Colonic mucosa (tissue), 4 donors: ENCODE results near the gene ZNF648. TPM values are rescaled to one million over a fixed set of nuclear protein-coding genes. Genes with fewer than 3 reads are reported as not detected.
A peak's percentile ranks its signal among the peaks of the same experiment; 100 is the strongest.

Source experiments
- DNase-seq: peaks from one replicate; pipeline ENCODE4 v3.0.0-alpha.2; 2020
- H3K27ac ChIP-seq: fragments of 200-600 bp; one replicate; pipeline ENCODE4 v1.8.0; 2021
- H3K27me3 ChIP-seq: fragments of 200-600 bp; one replicate; pipeline ENCODE4 v1.8.0; 2021
- H3K36me3 ChIP-seq: fragments of 200-600 bp; one replicate; pipeline ENCODE4 v1.8.0; 2021
- H3K4me1 ChIP-seq: fragments of 200-600 bp; one replicate; pipeline ENCODE4 v1.8.0; 2021; ENCODE audit warnings: mild to moderate bottlenecking
- H3K4me3 ChIP-seq: fragments of 200-600 bp; one replicate; pipeline ENCODE4 v1.8.0; 2021
- H3K9ac ChIP-seq, 2 donors: one replicate each; pipeline ENCODE4 v1.7.0; 2013; ENCODE audit warnings: control low read depth in 2 of 2, low read depth in 2 of 2, low read length in 2 of 2
- H3K9me3 ChIP-seq: fragments of 200-600 bp; one replicate; pipeline ENCODE4 v1.8.0; 2021
- intact Hi-C: fragments of 100-400 bp; cut with DNase I; formaldehyde crosslinking; loops from one replicate; pipeline ENCODE4 v1.14.1; 2022
- total RNA-seq, 2 donors: library from RNA; stranded (reverse); fragmentation: NEBNext Ultra II Directional in 1 of 2; extraction: Animal tissue kit (Norgen Biotek cat#: 25700) in 1 of 2; gene quantifications; one replicate each; pipeline ENCODE4 v1.2.1, GENCODE V29; 2021
- TF ChIP-seq, protein P1 (sequence below): fragments of 200-600 bp; IDR thresholded peaks from one replicate; pipeline ENCODE4 v1.8.0; 2022; ENCODE audit warnings: antibody characterized with exemption, mild to moderate bottlenecking
- donor health status: healthy.
- donor health status: DM: no; HTN: no; CAD: no.
- donor health status: DM: no; HTN: no; CAD: no.

The ZNF648 gene
- total RNA-seq, 2 donors from 2014 or later, result 0.07 TPM; not detected in 1

DNA sequence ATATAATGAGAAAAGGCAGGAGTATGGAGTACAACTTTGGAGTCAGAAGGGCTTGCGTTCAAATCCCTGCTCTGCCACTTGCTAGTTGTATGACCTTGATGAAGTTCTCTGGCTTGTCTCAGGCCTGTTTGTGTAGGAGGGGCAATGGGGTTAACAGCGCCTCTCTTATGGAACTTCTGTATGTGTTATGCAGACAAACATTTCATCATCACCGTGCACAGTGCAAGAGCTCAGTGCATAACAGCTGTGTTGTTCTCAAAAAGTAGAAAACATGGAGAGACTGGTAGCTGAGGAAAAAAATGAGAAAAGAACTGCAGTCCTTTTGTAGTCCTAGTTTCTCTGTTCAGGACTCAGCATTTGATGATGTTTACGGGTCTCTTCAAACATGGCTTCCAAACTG lies 10.4 kb upstream of the ZNF648 start:
- H3K4me3 ChIP-seq, result no peak overlapping the region
- no peak for DNase-seq
- H3K4me1 ChIP-seq, result no peaks in the 10 kb centered on the region
- H3K36me3 ChIP-seq, result no peaks in the 10 kb centered on the region
- H3K27me3 ChIP-seq, result no peaks in the 10 kb centered on the region
- intact Hi-C loops, result no loop called here
- H3K9ac ChIP-seq, result no peak overlapping the region
- TF ChIP-seq, protein P1, sequence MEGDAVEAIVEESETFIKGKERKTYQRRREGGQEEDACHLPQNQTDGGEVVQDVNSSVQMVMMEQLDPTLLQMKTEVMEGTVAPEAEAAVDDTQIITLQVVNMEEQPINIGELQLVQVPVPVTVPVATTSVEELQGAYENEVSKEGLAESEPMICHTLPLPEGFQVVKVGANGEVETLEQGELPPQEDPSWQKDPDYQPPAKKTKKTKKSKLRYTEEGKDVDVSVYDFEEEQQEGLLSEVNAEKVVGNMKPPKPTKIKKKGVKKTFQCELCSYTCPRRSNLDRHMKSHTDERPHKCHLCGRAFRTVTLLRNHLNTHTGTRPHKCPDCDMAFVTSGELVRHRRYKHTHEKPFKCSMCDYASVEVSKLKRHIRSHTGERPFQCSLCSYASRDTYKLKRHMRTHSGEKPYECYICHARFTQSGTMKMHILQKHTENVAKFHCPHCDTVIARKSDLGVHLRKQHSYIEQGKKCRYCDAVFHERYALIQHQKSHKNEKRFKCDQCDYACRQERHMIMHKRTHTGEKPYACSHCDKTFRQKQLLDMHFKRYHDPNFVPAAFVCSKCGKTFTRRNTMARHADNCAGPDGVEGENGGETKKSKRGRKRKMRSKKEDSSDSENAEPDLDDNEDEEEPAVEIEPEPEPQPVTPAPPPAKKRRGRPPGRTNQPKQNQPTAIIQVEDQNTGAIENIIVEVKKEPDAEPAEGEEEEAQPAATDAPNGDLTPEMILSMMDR, result no peak
- no peaks in the 10 kb centered on the region for H3K9me3 ChIP-seq
- H3K27ac ChIP-seq, result no peak overlapping the region

DNA sequence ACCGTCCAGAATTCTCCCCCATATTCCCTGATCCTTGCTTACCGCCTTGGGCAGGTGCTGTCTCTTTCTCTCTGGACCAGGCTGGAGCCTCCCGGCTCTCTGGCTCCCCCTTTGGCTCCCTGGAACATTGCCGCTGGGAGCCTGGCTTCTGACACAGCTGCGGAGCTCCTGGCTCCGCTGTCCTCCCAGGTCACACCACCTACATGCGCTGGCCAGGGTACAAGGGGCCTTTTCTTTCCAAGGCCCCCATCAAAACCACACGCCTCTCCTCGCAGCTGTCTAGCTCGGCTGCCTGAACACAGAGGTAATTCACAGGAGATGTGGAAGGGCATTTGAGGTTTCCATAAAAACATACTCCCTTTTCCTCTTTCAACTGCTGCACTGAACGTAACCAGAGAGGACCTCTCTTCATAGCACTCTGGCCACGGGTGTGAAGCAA lies 7.5 kb upstream of the ZNF648 start:
- H3K4me3 ChIP-seq, result no peak overlapping the region
- no peaks in the 10 kb centered on the region for H3K4me1 ChIP-seq
- no peak overlapping the region for H3K27ac ChIP-seq
- intact Hi-C loops, result no loop called here
- TF ChIP-seq, protein P1, result peak; percentile 70
- DNase-seq, result peak; percentile 67
- no peaks in the 10 kb centered on the region for H3K27me3 ChIP-seq
- no peaks in the 10 kb centered on the region for H3K36me3 ChIP-seq
- H3K9me3 ChIP-seq, result no peaks in the 10 kb centered on the region
- no peak overlapping the region for H3K9ac ChIP-seq

DNA sequence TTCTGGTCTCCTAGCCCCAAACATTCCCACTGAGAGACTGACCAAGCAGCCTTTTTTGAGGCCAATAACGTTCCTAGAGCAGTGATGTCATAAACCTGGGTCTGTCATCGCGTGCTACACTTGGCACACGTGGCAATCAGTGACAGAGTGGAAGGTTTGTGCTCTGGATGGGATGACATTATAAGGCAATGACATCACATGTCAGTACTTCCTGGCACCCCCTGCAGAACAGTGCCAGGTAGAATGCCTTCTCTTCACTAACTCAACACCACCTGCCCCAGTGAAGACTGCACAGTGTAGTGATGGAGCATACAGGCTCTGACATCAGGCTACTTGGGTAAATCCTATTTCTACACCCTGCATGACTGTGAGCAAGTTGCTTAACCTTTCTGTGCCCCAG lies 5.4 kb upstream of the ZNF648 start:
- TF ChIP-seq, protein P1, result no peak
- H3K36me3 ChIP-seq, result no peaks in the 10 kb centered on the region
- H3K4me3 ChIP-seq, result no peak overlapping the region
- no peak overlapping the region for H3K9ac ChIP-seq
- H3K9me3 ChIP-seq, result no peaks in the 10 kb centered on the region
- no peaks in the 10 kb centered on the region for H3K27me3 ChIP-seq
- intact Hi-C loops, result no loop called here
- DNase-seq, result no peak
- no peak overlapping the region for H3K27ac ChIP-seq
- no peaks in the 10 kb centered on the region for H3K4me1 ChIP-seq

DNA sequence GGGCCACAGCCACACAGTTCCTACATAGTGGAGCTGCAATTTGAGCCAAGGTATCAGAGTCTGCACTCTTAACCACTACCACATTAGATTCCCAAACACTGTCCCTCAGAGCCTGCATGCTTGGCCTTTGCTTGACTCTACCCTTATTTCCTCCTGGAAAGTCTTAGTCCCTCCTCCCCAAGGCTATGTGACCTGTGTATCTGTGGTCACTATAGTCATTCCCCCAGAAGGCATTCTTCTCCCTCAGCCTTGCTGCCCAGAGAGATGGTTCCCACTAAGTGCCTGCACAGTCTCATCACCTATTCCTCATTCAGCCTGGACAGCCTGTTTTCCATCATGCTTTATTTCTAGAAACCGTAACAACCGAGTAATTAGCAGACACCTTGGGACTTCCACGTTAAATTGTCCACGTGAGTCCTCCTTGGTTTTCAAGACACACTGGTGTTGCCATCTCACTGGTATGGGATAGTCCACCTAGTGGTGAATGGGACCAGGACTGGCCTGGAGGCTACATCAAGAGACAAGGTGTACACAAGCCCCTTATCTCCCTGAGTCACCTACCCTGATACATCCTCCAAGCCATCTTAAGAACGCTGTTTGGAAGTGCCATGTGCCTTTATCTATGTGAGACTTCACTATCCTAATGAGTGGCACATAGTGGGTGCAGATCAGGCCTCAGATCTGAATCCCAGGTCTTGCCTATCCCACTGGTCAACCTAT lies 3.8 kb upstream of the ZNF648 start:
- Histone ChIP-seq H3K27me3 (no peaks in the 10 kb centered on the region), H3K4me1 (no peaks in the 10 kb centered on the region), H3K4me3 (no peak overlapping the region), H3K9ac (no peak overlapping the region), H3K27ac (no peak overlapping the region), H3K36me3 (no peaks in the 10 kb centered on the region), H3K9me3 (no peaks in the 10 kb centered on the region)
- TF ChIP-seq, protein P1, result no peak
- intact Hi-C loops, result no loop called here
- no peak for DNase-seq

DNA sequence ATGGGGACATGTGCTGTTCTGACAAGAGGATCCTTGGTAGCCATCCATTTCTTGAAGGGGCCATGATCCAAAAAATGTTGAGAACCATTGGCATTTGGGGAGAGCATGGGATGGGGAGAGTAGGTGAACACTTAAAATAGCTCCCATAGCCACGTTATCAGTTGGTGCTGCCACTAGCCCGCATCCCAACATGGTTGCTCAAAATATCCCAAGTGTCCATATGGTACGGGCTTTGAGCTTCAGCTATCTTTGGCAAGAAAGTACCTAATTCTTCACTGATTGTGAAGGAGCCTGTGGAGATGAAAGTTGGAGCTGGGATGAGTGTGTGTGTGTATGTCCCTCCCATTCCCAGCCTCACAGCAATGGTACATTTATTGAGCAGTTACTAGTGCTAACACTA lies 3.1 kb upstream of the ZNF648 start:
- DNase-seq, result no peak
- no peaks in the 10 kb centered on the region for H3K27me3 ChIP-seq
- H3K36me3 ChIP-seq, result no peaks in the 10 kb centered on the region
- no peak overlapping the region for H3K27ac ChIP-seq
- H3K4me1 ChIP-seq, result no peaks in the 10 kb centered on the region
- no peaks in the 10 kb centered on the region for H3K9me3 ChIP-seq
- H3K9ac ChIP-seq, result no peak overlapping the region
- intact Hi-C loops, result no loop called here
- no peak overlapping the region for H3K4me3 ChIP-seq
- TF ChIP-seq, protein P1, result no peak
